Omental fat pad (tissue), 4 donors: ENCODE measurements around the gene CHCHD3. TPM values are rescaled to one million over a fixed set of nuclear protein-coding genes. Genes with fewer than 3 reads are reported as not detected.

Experiments used
- ATAC-seq: fragments of 150-250 bp; one replicate; pipeline ENCODE4 v1.9.1; 2016; ENCODE audit warnings: mild to moderate bottlenecking, moderate library complexity; ENCODE audit not compliant: low FRiP score
- DNase-seq: peaks from one replicate; pipeline ENCODE4 v3.0.0-alpha.2; 2019; ENCODE audit warnings: low spot score
- total RNA-seq, 4 donors: library from RNA; depleted of rRNA; stranded (reverse); fragments of >200 nt; gene quantifications; one replicate each; pipeline ENCODE4 v1.1.0, GENCODE V29; 2016
- TF ChIP-seq, protein P1 (sequence below), 3 donors: fragments of 450-650 bp; IDR thresholded peaks; one replicate each; pipeline ENCODE4 v1.5.1; 2016 to 2017; ENCODE audit warnings: antibody characterized with exemption in 3 of 3, mild to moderate bottlenecking in 3 of 3, moderate library complexity in 2 of 3

The CHCHD3 gene
- total RNA-seq, 4 donors from 2014 or later, result 53.0 to 63.1 (median 56.5) TPM

DNA sequence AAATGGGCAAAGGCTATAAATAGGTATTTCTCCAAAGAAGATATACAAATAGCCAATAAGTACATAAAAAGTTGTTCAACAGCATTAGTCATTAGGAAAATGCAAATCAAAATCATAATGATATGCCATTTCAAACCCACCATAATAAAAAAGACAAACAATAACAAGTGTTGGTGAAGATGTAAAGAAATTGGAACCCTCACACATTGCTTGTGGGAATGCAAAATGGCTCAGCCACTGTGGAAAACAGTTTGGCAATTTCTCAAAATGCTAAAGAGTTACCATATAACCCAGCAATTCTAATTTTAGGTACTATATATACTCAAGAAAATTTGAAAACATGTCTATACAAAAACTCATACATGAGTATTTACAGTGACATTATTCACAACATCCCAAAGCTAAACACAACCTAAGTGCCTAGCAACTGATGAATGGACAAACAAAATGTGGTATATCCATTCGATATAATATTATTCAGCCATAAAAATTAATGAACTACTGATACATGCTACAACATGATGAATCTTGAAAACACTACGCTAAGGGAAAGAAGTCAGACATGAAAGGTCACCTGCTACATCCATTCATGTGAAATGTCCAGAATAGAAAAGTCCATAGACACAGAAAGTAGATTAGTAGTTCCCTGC is 55.6 kb downstream of the CHCHD3 start:
- ATAC-seq (no peak), DNase-seq (no peak)
- TF ChIP-seq, protein P1, sequence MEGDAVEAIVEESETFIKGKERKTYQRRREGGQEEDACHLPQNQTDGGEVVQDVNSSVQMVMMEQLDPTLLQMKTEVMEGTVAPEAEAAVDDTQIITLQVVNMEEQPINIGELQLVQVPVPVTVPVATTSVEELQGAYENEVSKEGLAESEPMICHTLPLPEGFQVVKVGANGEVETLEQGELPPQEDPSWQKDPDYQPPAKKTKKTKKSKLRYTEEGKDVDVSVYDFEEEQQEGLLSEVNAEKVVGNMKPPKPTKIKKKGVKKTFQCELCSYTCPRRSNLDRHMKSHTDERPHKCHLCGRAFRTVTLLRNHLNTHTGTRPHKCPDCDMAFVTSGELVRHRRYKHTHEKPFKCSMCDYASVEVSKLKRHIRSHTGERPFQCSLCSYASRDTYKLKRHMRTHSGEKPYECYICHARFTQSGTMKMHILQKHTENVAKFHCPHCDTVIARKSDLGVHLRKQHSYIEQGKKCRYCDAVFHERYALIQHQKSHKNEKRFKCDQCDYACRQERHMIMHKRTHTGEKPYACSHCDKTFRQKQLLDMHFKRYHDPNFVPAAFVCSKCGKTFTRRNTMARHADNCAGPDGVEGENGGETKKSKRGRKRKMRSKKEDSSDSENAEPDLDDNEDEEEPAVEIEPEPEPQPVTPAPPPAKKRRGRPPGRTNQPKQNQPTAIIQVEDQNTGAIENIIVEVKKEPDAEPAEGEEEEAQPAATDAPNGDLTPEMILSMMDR (IDR thresholded peaks at IDR 0.05), result no peak

DNA sequence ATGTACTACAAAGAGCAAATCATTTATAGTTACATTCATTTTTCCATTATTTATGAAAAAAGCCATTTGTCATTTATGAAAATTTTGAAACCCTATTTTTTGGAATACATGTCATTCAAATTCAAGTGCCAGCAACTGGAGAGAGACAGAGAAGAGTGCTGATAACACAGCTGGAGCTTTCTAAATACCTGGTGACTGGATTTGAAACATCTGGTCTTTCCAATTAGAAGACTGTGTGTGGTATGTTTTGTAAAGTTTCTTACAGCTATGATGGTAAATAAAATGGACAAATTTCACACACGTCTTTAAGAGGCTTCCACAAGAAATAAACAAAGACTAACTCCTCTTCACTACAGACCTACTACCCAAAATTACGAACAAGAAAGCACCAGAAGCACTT is 56.8 kb downstream of the CHCHD3 start:
- no peak for ATAC-seq
- no peak for DNase-seq
- TF ChIP-seq, protein P1 (IDR thresholded peaks at IDR 0.05), result no peak

DNA sequence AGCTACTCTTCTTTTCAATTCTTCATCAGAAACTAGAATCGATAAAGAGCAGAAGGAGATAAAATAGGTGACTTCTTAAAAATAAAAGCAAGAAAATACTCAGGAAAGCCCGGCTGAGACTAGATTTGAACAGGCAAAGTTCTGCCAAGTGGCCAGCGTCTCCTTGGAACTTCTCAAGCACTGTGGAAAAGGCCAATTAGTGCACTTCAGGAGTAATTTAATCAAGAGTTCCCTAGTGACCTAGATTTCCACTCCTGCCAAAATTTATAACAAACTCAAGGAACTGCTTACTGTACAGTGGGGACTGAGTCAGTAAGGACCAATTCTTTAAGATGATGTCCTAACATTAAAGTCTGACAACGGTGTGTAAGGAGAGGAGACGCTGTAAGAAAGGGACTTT is 57.3 kb downstream of the CHCHD3 start:
- TF ChIP-seq, protein P1 (IDR thresholded peaks at IDR 0.05), result no peak
- DNase-seq (no peak), ATAC-seq (no peak)

DNA sequence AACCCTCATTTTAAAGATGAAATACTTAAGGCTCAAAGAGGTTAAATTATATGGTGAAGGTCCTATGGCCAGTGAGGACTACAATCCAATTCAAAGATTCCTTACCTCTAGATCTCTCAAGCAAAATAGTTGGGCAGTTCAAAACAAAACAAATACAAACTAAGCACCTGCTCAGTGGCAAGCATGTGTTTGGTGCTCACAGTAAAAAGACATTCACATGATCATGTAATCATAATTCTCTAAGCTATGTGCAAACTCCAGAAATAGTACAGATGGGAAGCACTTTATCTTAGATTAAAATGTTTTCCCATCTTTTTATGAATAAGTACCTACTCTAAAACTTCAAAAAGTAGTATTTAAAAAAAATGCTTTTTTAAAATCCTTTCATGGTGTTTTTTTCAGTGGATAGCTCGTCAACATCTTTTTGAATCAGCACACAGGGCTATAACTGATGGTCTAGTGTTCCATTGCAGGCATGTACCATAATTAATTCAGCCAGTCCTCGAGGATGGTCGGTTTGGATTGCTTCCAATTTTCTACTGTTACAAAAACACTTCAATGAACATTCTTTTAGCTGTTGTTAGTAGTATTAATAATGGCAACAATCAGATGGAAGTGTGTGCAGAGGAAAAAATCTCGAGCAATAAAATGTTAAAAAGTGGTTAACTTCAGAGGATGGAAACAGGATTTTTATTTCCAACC is 58.4 kb downstream of the CHCHD3 start:
- ATAC-seq (no peak), DNase-seq (no peak)
- TF ChIP-seq, protein P1 (IDR thresholded peaks at IDR 0.05), result no peak

DNA sequence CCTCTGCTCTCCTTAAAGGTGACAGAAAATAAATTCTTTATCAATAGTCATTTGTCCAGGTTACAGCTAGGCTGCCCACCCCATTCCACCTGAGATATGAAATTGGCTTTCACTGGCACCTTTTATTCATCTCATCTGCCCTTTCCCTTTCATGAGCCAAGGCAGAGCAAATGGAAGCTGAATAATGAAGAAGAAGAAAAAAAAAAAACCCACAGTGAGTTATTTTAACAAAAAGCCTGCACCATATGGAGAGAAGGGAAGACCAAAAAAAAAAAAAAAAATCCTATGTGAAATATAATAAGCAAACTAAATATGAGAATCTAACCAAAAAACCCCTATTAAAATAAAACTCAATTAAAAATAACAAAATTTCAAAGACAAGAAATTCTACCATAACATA is 59.2 kb downstream of the CHCHD3 start:
- DNase-seq, result no peak
- TF ChIP-seq, protein P1 (IDR thresholded peaks at IDR 0.05), result no peak
- no peak for ATAC-seq

DNA sequence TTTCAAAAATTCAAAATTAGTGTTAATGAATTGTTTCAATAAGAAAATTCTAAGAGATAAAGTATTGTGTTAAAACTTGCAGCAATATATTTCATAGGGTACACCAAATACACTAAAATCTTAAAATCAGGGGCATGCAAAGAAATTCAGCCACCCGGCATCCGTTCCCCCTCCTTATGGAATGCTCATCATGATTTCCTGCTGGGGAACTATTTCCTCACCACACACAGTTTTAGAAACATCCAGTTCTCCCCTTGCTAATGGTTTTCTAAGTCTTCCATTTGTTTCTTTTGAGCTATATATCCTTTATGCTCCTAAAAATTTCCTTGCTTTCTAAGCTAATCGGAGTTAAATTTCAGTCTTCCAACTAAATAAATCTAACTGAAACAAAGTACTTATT is 60.7 kb downstream of the CHCHD3 start:
- TF ChIP-seq, protein P1 (IDR thresholded peaks at IDR 0.05), result no peak
- ATAC-seq (no peak), DNase-seq (no peak)

DNA sequence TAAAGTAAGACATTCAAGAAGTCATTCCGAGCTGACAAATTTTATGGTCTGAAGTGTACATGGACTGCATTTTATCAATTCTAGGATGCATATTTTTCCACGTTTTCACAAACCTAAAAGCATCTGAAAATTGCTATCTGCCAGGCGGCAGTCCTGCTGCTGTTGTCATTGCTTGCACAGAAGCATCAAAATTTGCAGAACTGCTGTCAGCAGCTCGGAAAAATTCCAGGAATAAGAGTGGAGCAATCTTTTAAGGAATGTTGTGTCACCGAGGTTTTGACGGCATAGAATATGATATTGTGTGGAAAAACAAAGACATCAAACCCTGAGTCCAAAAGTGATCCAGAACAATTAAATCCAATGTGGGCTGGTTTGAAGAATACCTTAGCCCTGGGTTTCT is 61.4 kb downstream of the CHCHD3 start:
- TF ChIP-seq, protein P1 (IDR thresholded peaks at IDR 0.05), result no peak
- DNase-seq (no peak), ATAC-seq (no peak)
